HepG2 (cell line): ENCODE results near the gene USP36. TPM values are rescaled to one million over a fixed set of nuclear protein-coding genes. Genes with fewer than 3 reads are reported as not detected.

Experiments used
- ADNP ChIP-seq: sonication (generic); formaldehyde crosslinking; IDR thresholded peaks from 2 replicates; pipeline ENCODE4 v1.4.0; 2020; ENCODE audit warnings: missing genetic modification reagents
- EZH2 ChIP-seq: conservative IDR thresholded peaks from 2 replicates; pipeline ENCODE4 v1.6.1; 2012; ENCODE audit warnings: mild to moderate bottlenecking, low read depth, low read length, moderate library complexity
- GABPB1 ChIP-seq: IDR thresholded peaks from 2 replicates; pipeline ENCODE4 v1.6.1; 2016; ENCODE audit warnings: mild to moderate bottlenecking, missing genetic modification reagents, moderate library complexity, missing compliant biosample characterization
- GMEB2 ChIP-seq: IDR thresholded peaks from 2 replicates; pipeline ENCODE4 v1.6.1; 2016; ENCODE audit warnings: missing biosample characterization, missing genetic modification reagents, low read depth
- HCFC1 ChIP-seq: fragments of 150-350 bp; IDR thresholded peaks from 2 replicates; pipeline ENCODE4 v1.6.1; 2014; ENCODE audit warnings: low read depth, low read length
- HOXA7 ChIP-seq: sonication (generic); formaldehyde crosslinking; IDR thresholded peaks from 2 replicates; pipeline ENCODE4 v1.8.1; 2022; ENCODE audit warnings: mild to moderate bottlenecking, missing genetic modification reagents, moderate library complexity
- KLF15 ChIP-seq: sonication (generic); formaldehyde crosslinking; IDR thresholded peaks from 2 replicates; pipeline ENCODE4 v1.8.1; 2023; ENCODE audit warnings: borderline replicate concordance, mild to moderate bottlenecking, inconsistent platforms, missing genetic modification reagents, mixed read lengths
- MXD4 ChIP-seq: IDR thresholded peaks from 2 replicates; pipeline ENCODE4 v1.6.1; 2016; ENCODE audit warnings: mild to moderate bottlenecking, missing biosample characterization, missing genetic modification reagents
- NFATC3 ChIP-seq: sonication (generic); formaldehyde crosslinking; IDR thresholded peaks from 2 replicates; pipeline ENCODE4 v1.5.1; 2020; ENCODE audit warnings: mild to moderate bottlenecking, missing genetic modification reagents
- PHF5A ChIP-seq: IDR thresholded peaks from one replicate; pipeline ENCODE4 v1.6.1; 2018; ENCODE audit warnings: low read depth, missing genetic modification reagents; ENCODE audit not compliant: unreplicated experiment
- SMARCE1 ChIP-seq: fragments of 450-650 bp; IDR thresholded peaks from 2 replicates; pipeline ENCODE4 v1.6.1; 2017; ENCODE audit warnings: borderline replicate concordance
- SP2 ChIP-seq: sonication (generic); formaldehyde crosslinking; IDR thresholded peaks from 2 replicates; pipeline ENCODE4 v1.5.1; 2020; ENCODE audit warnings: mild to moderate bottlenecking, missing genetic modification reagents
- STAG1 ChIP-seq: sonication (generic); formaldehyde crosslinking; IDR thresholded peaks from 2 replicates; pipeline ENCODE4 v1.4.0; 2020; ENCODE audit warnings: missing genetic modification reagents
- TOE1 ChIP-seq: sonication (generic); formaldehyde crosslinking; IDR thresholded peaks from 2 replicates; pipeline ENCODE4 v1.4.0; 2020; ENCODE audit warnings: mild to moderate bottlenecking, missing genetic modification reagents
- XRCC5 ChIP-seq: fragments of 200-400 bp; formaldehyde crosslinking; optimal IDR thresholded peaks from 2 replicates; pipeline ENCODE3; 2017; ENCODE audit warnings: mild to moderate bottlenecking, low read length
- ZFAT ChIP-seq: sonication (generic); formaldehyde crosslinking; conservative IDR thresholded peaks from 2 replicates; pipeline ENCODE4 v1.8.1; 2023; ENCODE audit warnings: missing genetic modification reagents, inconsistent platforms
- ZNF281 ChIP-seq: sonication (generic); formaldehyde crosslinking; IDR thresholded peaks from 2 replicates; pipeline ENCODE4 v1.4.0; 2020; ENCODE audit warnings: missing genetic modification reagents, borderline replicate concordance
- ZNF496 ChIP-seq: sonication (generic); formaldehyde crosslinking; IDR thresholded peaks from 2 replicates; pipeline ENCODE4 v1.8.1; 2023; ENCODE audit warnings: mild to moderate bottlenecking, moderate library complexity, missing genetic modification reagents; ENCODE audit not compliant: insufficient replicate concordance
- ZNF841 ChIP-seq: sonication (generic); formaldehyde crosslinking; IDR thresholded peaks from 2 replicates; pipeline ENCODE4 v1.8.1; 2023; ENCODE audit warnings: missing genetic modification reagents, borderline replicate concordance
- ZZZ3 ChIP-seq: sonication (generic); formaldehyde crosslinking; IDR thresholded peaks from 2 replicates; pipeline ENCODE4 v1.4.0; 2020; ENCODE audit warnings: missing genetic modification reagents, mild to moderate bottlenecking, borderline replicate concordance
- polyA plus RNA-seq, 8 experiments: library from polyadenylated mRNA; depleted of rRNA in 3 of 8; stranded (reverse) in 7 of 8; unstranded in 1 of 8; fragments of >200 nt; fragmentation: Illumina TruSeq in 4 of 8; extraction: Trizol in 4 of 8; gene quantifications; 2 replicates each; pipeline versions ENCODE4 v1.2.1 to v1.2.3, GENCODE V29; 2011 to 2016; ENCODE audit warnings: low read depth in 4 of 8, missing spikeins in 1 of 8, mixed read lengths in 1 of 8; ENCODE audit not compliant: insufficient read depth in 1 of 8
- total RNA-seq, 5 experiments: library from RNA; depleted of rRNA; stranded (reverse); fragments of >200 nt; fragmentation: Illumina TruSeq; extraction: Trizol; gene quantifications; 2 replicates each; pipeline ENCODE4 v1.2.3, GENCODE V29; 2016; ENCODE audit warnings: low read depth in 1 of 5
- TF ChIP-seq, protein P1 (sequence below), 2 experiments: sonication (generic) in 1 of 2; formaldehyde crosslinking in 1 of 2; IDR thresholded peaks; 2 replicates each; pipeline versions ENCODE4 v1.4.0 to v1.6.1; 2018 to 2020; ENCODE audit warnings: missing genetic modification reagents in 2 of 2, borderline replicate concordance in 1 of 2, low read depth in 1 of 2, mild to moderate bottlenecking in 1 of 2, missing biosample characterization in 1 of 2
- TF ChIP-seq, protein P2 (sequence below): sonication (generic); formaldehyde crosslinking; IDR thresholded peaks from 2 replicates; pipeline ENCODE4 v1.8.0; 2022; ENCODE audit warnings: low read depth, missing genetic modification reagents

The USP36 gene
- total and polyA plus RNA-seq, 2 of the 13 experiments (the other 11 are each of a cell fraction or from before 2014, with no cell fraction given), result 29.6 to 45.9 TPM

DNA sequence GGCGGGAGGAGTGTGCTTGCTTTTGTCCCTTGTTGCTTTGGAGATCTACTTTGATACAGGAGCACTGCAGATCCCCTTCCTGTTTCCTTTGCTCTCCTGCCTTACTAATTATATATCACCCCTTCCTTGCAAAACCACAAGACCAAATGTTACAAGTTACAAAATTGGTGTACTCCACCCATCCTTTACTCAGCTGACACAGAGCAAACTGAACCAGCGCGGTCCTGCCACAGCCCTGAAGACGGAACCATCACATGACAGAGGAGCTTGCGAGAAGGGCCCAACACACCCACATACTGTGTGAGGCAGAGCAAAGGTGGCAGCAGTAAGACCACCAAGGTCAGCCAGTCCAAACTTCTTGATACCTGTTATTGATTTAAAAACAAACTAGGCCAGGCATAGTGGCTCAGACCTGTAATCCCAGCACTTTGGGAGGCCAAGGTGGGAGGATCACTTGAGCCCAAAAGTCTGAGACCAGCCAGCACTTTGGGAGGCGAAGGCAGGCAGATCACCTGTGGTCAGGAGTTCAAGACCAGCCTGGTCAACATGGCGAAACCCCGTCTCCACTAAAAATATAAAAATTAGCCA is 91.8 kb downstream of the USP36 start (continued):
- no peak for TF ChIP-seq GMEB2 (CRISPR knock-in tag)
- TF ChIP-seq STAG1, result no peak; the same call in 1 of the 2 replicates
- TF ChIP-seq PHF5A (CRISPR knock-in tag), result no peak
- TF ChIP-seq, protein P1, sequence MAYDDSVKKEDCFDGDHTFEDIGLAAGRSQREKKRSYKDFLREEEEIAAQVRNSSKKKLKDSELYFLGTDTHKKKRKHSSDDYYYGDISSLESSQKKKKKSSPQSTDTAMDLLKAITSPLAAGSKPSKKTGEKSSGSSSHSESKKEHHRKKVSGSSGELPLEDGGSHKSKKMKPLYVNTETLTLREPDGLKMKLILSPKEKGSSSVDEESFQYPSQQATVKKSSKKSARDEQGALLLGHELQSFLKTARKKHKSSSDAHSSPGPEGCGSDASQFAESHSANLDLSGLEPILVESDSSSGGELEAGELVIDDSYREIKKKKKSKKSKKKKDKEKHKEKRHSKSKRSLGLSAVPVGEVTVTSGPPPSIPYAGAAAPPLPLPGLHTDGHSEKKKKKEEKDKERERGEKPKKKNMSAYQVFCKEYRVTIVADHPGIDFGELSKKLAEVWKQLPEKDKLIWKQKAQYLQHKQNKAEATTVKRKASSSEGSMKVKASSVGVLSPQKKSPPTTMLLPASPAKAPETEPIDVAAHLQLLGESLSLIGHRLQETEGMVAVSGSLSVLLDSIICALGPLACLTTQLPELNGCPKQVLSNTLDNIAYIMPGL (CRISPR knock-in tag; IDR thresholded peaks at IDR 0.05; ENCODE audit: borderline replicate concordance in 1 of 2, low read depth in 1 of 2), result 0 out of 4 replicates have a peak, but pooled peaks of 1 of the 2 experiments have one; percentile 17
- no peak for TF ChIP-seq HOXA7 (CRISPR knock-in tag)
- no peak for TF ChIP-seq NFATC3
- peak; percentile 42 for TF ChIP-seq XRCC5
- peak; percentile 38; the same call in 1 of the 2 replicates for TF ChIP-seq ZNF281 (CRISPR knock-in tag)
- no peak for TF ChIP-seq HCFC1
- TF ChIP-seq ZZZ3, result no peak
- TF ChIP-seq SMARCE1, result no peak
- TF ChIP-seq, protein P2, sequence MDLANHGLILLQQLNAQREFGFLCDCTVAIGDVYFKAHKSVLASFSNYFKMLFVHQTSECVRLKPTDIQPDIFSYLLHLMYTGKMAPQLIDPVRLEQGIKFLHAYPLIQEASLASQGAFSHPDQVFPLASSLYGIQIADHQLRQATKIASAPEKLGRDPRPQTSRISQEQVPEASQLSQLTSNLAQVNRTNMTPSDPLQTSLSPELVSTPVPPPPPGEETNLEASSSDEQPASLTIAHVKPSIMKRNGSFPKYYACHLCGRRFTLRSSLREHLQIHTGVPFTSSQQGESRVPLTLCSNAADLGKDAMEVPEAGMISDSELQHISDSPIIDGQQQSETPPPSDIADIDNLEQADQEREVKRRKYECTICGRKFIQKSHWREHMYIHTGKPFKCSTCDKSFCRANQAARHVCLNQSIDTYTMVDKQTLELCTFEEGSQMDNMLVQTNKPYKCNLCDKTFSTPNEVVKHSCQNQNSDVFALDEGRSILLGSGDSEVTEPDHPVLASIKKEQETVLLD (CRISPR knock-in tag), result peak; percentile 55
- TF ChIP-seq ZNF841 (CRISPR knock-in tag), result 0 out of 2 replicates have a peak, but pooled peaks have one; percentile 37
- TF ChIP-seq EZH2, result no peak
- peak; percentile 98 for TF ChIP-seq ADNP (CRISPR knock-in tag)
- no peak for TF ChIP-seq KLF15 (CRISPR knock-in tag)
- TF ChIP-seq MXD4 (CRISPR knock-in tag), result no peak; the same call in 1 of the 2 replicates
- TF ChIP-seq GABPB1 (CRISPR knock-in tag), result no peak; the same call in 1 of the 2 replicates
- no peak for TF ChIP-seq ZNF496
- TF ChIP-seq TOE1 (CRISPR knock-in tag), result no peak
- no peak for TF ChIP-seq ZFAT
- no peak for TF ChIP-seq SP2
